Type B pancreatic cell (in vitro differentiated cells): ENCODE results near the gene KLF7. TPM values are rescaled to one million over a fixed set of nuclear protein-coding genes. Genes with fewer than 3 reads are reported as not detected.

Source experiments
- DNase-seq: peaks from one replicate; pipeline ENCODE4 v3.0.0; 2021; ENCODE audit warnings: mixed read lengths; ENCODE audit not compliant: unreplicated experiment; ENCODE audit errors: extremely low spot score
- H3K27ac Mint-ChIP-seq: 2 replicates; pipeline ENCODE4 v1.8.0; 2021; ENCODE audit warnings: mild to moderate bottlenecking, mixed read lengths
- H3K27me3 Mint-ChIP-seq: 2 replicates; pipeline ENCODE4 v1.8.0; 2021; ENCODE audit warnings: mixed read lengths
- H3K36me3 Mint-ChIP-seq: 2 replicates; pipeline ENCODE4 v1.8.0; 2021; ENCODE audit warnings: mixed read lengths
- H3K4me1 Mint-ChIP-seq: one replicate; pipeline ENCODE4 v1.8.0; 2021; ENCODE audit warnings: mixed read lengths; ENCODE audit not compliant: unreplicated experiment
- H3K4me3 Mint-ChIP-seq: 2 replicates; pipeline ENCODE4 v1.8.0; 2021; ENCODE audit warnings: mild to moderate bottlenecking, mixed read lengths
- H3K9me3 Mint-ChIP-seq: 2 replicates; pipeline ENCODE4 v1.8.0; 2021; ENCODE audit warnings: mixed read lengths
- total RNA-seq: library from RNA; stranded (reverse); gene quantifications from 2 replicates; pipeline ENCODE4 v1.2.1, GENCODE V29; 2021; ENCODE audit warnings: low replicate concordance
- TF ChIP-seq, protein P1 (sequence below): fragments of 200-600 bp; sonication (generic); conservative IDR thresholded peaks from 2 replicates; pipeline ENCODE4 v1.5.0; 2021; ENCODE audit warnings: antibody characterized with exemption, mild to moderate bottlenecking

KLF7 gene
- total RNA-seq, 1 donor from 2014 or later, result 20.3 TPM

DNA sequence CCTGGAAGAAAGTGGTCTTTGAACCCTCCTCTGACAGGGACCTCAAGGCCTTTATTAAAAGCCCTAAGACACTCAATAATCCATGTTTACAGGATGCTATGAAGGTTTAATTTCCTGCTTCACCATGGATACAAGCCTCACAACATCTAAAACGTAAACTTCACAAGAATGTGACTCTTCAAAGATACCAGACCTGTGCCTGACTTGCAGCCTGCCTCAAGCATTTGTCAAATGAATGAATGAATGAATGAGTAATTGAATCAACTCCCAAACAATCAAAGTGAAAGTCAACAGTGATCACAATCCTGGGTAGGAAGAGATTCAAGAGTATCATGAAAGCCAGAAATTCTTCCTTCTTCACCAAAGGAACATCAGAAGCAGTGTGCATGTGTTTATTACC is 30.4 kb downstream of the KLF7 start:
- no peak for DNase-seq
- peaks cover 8% of the 10 kb centered on the region for H3K36me3 Mint-ChIP-seq
- H3K4me3 Mint-ChIP-seq, result peak overlapping the region; percentile 43
- H3K27me3 Mint-ChIP-seq, result no peaks in the 10 kb centered on the region
- peaks cover 72% of the 10 kb centered on the region for H3K4me1 Mint-ChIP-seq
- TF ChIP-seq, protein P1, sequence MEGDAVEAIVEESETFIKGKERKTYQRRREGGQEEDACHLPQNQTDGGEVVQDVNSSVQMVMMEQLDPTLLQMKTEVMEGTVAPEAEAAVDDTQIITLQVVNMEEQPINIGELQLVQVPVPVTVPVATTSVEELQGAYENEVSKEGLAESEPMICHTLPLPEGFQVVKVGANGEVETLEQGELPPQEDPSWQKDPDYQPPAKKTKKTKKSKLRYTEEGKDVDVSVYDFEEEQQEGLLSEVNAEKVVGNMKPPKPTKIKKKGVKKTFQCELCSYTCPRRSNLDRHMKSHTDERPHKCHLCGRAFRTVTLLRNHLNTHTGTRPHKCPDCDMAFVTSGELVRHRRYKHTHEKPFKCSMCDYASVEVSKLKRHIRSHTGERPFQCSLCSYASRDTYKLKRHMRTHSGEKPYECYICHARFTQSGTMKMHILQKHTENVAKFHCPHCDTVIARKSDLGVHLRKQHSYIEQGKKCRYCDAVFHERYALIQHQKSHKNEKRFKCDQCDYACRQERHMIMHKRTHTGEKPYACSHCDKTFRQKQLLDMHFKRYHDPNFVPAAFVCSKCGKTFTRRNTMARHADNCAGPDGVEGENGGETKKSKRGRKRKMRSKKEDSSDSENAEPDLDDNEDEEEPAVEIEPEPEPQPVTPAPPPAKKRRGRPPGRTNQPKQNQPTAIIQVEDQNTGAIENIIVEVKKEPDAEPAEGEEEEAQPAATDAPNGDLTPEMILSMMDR, result no peak
- H3K27ac Mint-ChIP-seq, result peak overlapping the region; percentile 91
- no peaks in the 10 kb centered on the region for H3K9me3 Mint-ChIP-seq

DNA sequence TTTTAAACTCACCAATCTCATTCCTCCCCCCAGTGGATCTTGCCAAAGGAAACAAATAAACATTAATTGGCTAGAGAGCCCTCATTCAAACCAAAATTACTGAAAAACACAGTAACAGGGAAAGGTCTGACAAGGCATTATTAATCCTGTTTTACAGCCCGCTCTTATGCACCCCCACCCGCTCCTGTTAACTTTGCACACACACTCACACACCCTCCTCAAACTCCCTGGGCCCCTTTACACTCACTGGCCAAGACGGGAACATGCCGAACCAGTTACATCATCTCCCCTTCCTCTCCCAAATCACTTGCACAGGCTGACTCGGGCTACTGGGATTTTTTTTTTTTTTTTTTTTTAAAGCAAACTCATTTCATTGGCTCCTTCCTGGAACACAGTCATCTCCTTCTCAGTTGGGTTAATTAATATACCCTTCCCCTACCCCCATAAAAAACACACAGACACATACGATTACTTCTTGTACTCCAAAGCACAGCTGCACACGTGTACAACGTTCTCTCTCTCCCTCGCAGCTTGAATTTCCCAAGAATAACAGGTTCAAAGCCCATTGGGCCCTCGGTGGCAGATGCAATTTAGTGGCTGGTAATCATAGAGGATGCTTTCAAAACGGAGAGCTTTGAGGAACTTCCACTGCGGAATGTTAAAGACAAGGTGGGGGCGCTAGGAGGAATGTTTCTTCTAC is 31.8 kb downstream of the KLF7 start:
- Mint-ChIP-seq H3K27ac (peak overlapping the region; percentile 91), H3K4me1 (peaks cover 70% of the 10 kb centered on the region), H3K36me3 (peaks cover 17% of the 10 kb centered on the region), H3K9me3 (peaks cover 5% of the 10 kb centered on the region), H3K4me3 (peak overlapping the region; percentile 72), H3K27me3 (no peaks in the 10 kb centered on the region)
- DNase-seq, result no peak
- TF ChIP-seq, protein P1, result no peak

DNA sequence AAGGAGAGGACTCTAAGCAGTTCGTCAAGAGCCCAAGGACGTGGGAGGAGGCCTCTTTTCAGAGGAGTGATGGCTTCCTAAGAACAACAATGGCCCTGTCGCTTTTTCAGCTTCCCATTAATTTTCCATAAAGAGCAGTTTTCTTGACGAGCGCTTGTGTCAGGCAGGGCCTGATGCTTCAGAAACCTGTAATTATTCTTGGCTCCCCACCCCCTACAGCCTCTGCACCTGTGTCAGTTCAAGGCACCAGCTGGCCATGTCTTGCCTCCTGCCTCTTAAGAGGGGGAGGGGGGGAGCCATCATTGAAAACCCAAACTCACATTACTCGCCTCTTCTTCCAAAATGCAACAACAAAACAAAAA is 32.3 kb downstream of the KLF7 start:
- no peak for DNase-seq
- Mint-ChIP-seq H3K27me3 (no peaks in the 10 kb centered on the region), H3K9me3 (peaks cover 5% of the 10 kb centered on the region), H3K4me3 (peak overlapping the region; percentile 72), H3K4me1 (peaks cover 65% of the 10 kb centered on the region), H3K36me3 (peaks cover 22% of the 10 kb centered on the region), H3K27ac (peak overlapping the region; percentile 91)
- TF ChIP-seq, protein P1, result no peak

DNA sequence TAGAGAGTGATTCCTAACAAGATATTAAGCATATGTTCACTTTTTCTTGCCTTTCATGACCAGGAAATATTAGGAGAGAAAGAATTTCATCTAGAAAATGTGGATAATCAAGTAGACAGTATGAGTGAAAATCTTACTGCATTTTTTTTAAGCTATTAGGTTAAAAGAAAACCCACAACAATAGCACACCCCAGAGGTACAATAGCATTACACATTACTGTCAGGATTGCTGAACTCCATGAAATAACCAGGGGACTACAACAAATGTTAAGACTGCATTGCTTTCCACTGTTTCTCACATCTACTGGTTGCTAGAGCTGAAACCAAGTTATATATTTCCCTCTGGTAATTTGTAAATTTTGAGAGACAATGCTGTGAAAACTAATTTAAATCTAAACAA is 33.7 kb downstream of the KLF7 start:
- Mint-ChIP-seq H3K27ac (peak overlapping the region; percentile 28), H3K4me1 (peaks cover 55% of the 10 kb centered on the region), H3K27me3 (no peaks in the 10 kb centered on the region), H3K4me3 (peak overlapping the region; percentile 16), H3K9me3 (peaks cover 5% of the 10 kb centered on the region), H3K36me3 (peaks cover 27% of the 10 kb centered on the region)
- DNase-seq, result no peak
- TF ChIP-seq, protein P1, result no peak

DNA sequence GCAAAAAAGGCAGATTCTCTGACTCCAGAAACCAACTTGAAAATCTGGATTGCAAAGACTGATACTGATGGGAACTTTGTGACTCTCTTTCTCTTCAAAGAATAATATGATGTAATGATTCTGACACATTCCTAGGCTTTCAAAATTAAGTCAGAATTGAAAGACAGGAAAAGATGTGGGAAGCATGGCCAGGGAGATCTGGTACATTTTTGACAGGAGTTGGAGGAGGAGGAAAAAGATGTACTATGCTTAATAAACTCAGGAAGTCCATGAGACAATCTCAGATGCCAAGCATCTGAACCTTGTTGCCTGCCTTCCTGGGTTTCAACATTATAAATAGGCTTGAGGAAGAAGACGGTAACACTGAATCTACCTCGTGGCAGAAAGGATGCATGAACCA is 34.2 kb downstream of the KLF7 start:
- Mint-ChIP-seq H3K4me3 (peak overlapping the region; percentile 16), H3K4me1 (peaks cover 56% of the 10 kb centered on the region), H3K9me3 (peaks cover 5% of the 10 kb centered on the region), H3K27me3 (no peaks in the 10 kb centered on the region), H3K36me3 (peaks cover 29% of the 10 kb centered on the region), H3K27ac (peak overlapping the region; percentile 28)
- no peak for DNase-seq
- TF ChIP-seq, protein P1, result no peak
